H1 (cell line): ENCODE data around the gene DISP3. TPM values are rescaled to one million over a fixed set of nuclear protein-coding genes. Genes with fewer than 3 reads are reported as not detected.

Experiments
- CTCF ChIA-PET: fragments of 300-600 bp; sonication (Branson Sonifier 250); formaldehyde crosslinking; loops from one replicate; lab custom pipeline; 2021; ENCODE audit not compliant: partially characterized antibody; lab: Charles Lee
- POLR2A ChIA-PET: fragments of 300-600 bp; sonication (Branson Sonifier 250); formaldehyde crosslinking; loops from one replicate; lab custom pipeline; 2021; ENCODE audit warnings: inconsistent platforms; ENCODE audit not compliant: partially characterized antibody; lab: Charles Lee
- DNase-seq, 2 experiments: peaks; one replicate each; pipeline versions ENCODE4 v3.0.0 to v3.0.0-alpha.2; 2010 to 2022; ENCODE audit warnings: low spot score in 2 of 2, low read depth in 1 of 2, mixed read lengths in 1 of 2
- FAIRE-seq: peaks from 2 replicates; lab custom pipeline; 2011; peaks lifted over from hg19 to GRCh38; lab: Jason Lieb, UNC
- H2AFZ ChIP-seq: 2 replicates; pipeline ENCODE4 v1.8.1; 2012; ENCODE audit warnings: low read length, inconsistent platforms
- H2AK5ac ChIP-seq: 2 replicates; pipeline ENCODE4 v1.6.1; 2013; ENCODE audit warnings: low read depth, low read length
- H2BK120ac ChIP-seq: replicated peaks from 2 replicates; pipeline ENCODE3; 2013; ENCODE audit warnings: low read depth, low read length, inconsistent platforms
- H2BK12ac ChIP-seq: 2 replicates; pipeline ENCODE4 v1.6.1; 2013; ENCODE audit warnings: low read depth, low read length
- H2BK15ac ChIP-seq: 2 replicates; pipeline ENCODE4 v1.6.1; 2013; ENCODE audit warnings: low read length
- H2BK20ac ChIP-seq: 2 replicates; pipeline ENCODE4 v1.6.1; 2013; ENCODE audit warnings: low read length
- H2BK5ac ChIP-seq: 2 replicates; pipeline ENCODE4 v1.6.1; 2013; ENCODE audit warnings: low read depth, low read length
- H3K14ac ChIP-seq: 2 replicates; pipeline ENCODE4 v1.6.1; 2013; ENCODE audit warnings: inconsistent platforms; ENCODE audit not compliant: insufficient read length
- H3K18ac ChIP-seq: 2 replicates; pipeline ENCODE4 v1.6.1; 2013; ENCODE audit warnings: low read length; ENCODE audit errors: extremely low read depth
- H3K23ac ChIP-seq: 2 replicates; pipeline ENCODE4 v1.6.1; 2013; ENCODE audit warnings: inconsistent platforms; ENCODE audit not compliant: insufficient read length
- H3K23me2 ChIP-seq: 2 replicates; pipeline ENCODE4 v1.6.1; 2013; ENCODE audit warnings: low read depth, low read length
- H3K27ac ChIP-seq: 2 replicates; pipeline ENCODE4 v1.6.1; 2011; ENCODE audit warnings: low read depth, low read length, inconsistent platforms
- H3K27me3 ChIP-seq, 4 experiments: replicated peaks in 1 of 4; 1 replicate in 1 of 4; 2 replicates in 3 of 4; pipeline versions ENCODE4 v1.6.1 to v1.8.1; 2011 to 2013; ENCODE audit warnings: low read length in 3 of 4, mild to moderate bottlenecking in 3 of 4, inconsistent platforms in 2 of 4, mixed read lengths in 2 of 4, moderate library complexity in 1 of 4; ENCODE audit not compliant: control insufficient read depth in 3 of 4, insufficient read depth in 3 of 4; ENCODE audit errors: extremely low read depth in 1 of 4
- H3K36me3 ChIP-seq, 4 experiments: 2 replicates each; pipeline versions ENCODE4 v1.6.1 to v1.8.1; 2011 to 2013; ENCODE audit warnings: mild to moderate bottlenecking in 4 of 4, low read length in 3 of 4, moderate library complexity in 2 of 4, control low read depth in 1 of 4, inconsistent platforms in 1 of 4; ENCODE audit not compliant: insufficient read depth in 4 of 4, control insufficient read depth in 2 of 4
- H3K4ac ChIP-seq: replicated peaks from 2 replicates; pipeline ENCODE3; 2013; ENCODE audit warnings: low read length, low read depth, mixed read lengths, inconsistent platforms; ENCODE audit not compliant: insufficient read length
- H3K4me1 ChIP-seq, 4 experiments: replicated peaks in 1 of 4; 1 replicate in 1 of 4; 2 replicates in 3 of 4; pipeline versions ENCODE4 v1.6.1 to v1.8.1; 2011 to 2013; ENCODE audit warnings: low read length in 3 of 4, inconsistent platforms in 2 of 4, mixed read lengths in 1 of 4; ENCODE audit not compliant: insufficient read depth in 4 of 4, control insufficient read depth in 3 of 4
- H3K4me2 ChIP-seq, 2 experiments: 2 replicates each; pipeline versions ENCODE4 v1.6.1 to v1.8.1; 2011 to 2013; ENCODE audit warnings: low read depth in 2 of 2, low read length in 2 of 2, control low read depth in 1 of 2, inconsistent platforms in 1 of 2, mild to moderate bottlenecking in 1 of 2; ENCODE audit not compliant: insufficient read depth in 1 of 2
- H3K4me3 ChIP-seq, 4 experiments: fragments of 200-600, 300-600 bp in 1 of 4; sonication (generic), shearing (Covaris generic), sonication (Bioruptor Twin) in 1 of 4; 2 replicates each; pipeline versions ENCODE4 v1.5.1 to v1.8.1; 2011 to 2016; ENCODE audit warnings: low read length in 4 of 4, low read depth in 3 of 4, control low read depth in 2 of 4, inconsistent platforms in 2 of 4, mild to moderate bottlenecking in 2 of 4, mixed read lengths in 1 of 4, moderate library complexity in 1 of 4; ENCODE audit not compliant: insufficient read depth in 2 of 4; ENCODE audit errors: extremely low read depth in 1 of 4
- H3K56ac ChIP-seq: replicated peaks from 2 replicates; pipeline ENCODE3; 2013; ENCODE audit warnings: low read depth, mild to moderate bottlenecking, mixed read lengths, low read length, inconsistent platforms; ENCODE audit not compliant: insufficient read length
- H3K79me1 ChIP-seq: 2 replicates; pipeline ENCODE4 v1.6.1; 2013; ENCODE audit warnings: low read depth, low read length, control low read depth
- H3K79me2 ChIP-seq, 2 experiments: 2 replicates each; pipeline versions ENCODE4 v1.6.1 to v1.8.1; 2012 to 2013; ENCODE audit warnings: low read length in 2 of 2, mild to moderate bottlenecking in 2 of 2, inconsistent platforms in 1 of 2; ENCODE audit not compliant: insufficient read depth in 2 of 2, control insufficient read depth in 1 of 2
- H3K9ac ChIP-seq, 4 experiments: replicated peaks in 1 of 4; 1 replicate in 1 of 4; 2 replicates in 3 of 4; pipeline versions ENCODE4 v1.6.1 to v1.8.1; 2011 to 2013; ENCODE audit warnings: low read depth in 3 of 4, low read length in 3 of 4, control low read depth in 2 of 4, mild to moderate bottlenecking in 2 of 4, moderate library complexity in 2 of 4, inconsistent platforms in 1 of 4; ENCODE audit errors: extremely low read depth in 1 of 4
- H3K9me3 ChIP-seq, 2 experiments: 2 replicates each; pipeline versions ENCODE4 v1.6.1 to v1.8.1; 2012 to 2013; ENCODE audit warnings: mild to moderate bottlenecking in 2 of 2, moderate library complexity in 2 of 2, control low read depth in 1 of 2, inconsistent platforms in 1 of 2, low read depth in 1 of 2, low read length in 1 of 2, mixed read lengths in 1 of 2; ENCODE audit not compliant: insufficient read depth in 2 of 2
- H4K20me1 ChIP-seq, 2 experiments: replicated peaks in 1 of 2; 2 replicates each; pipeline versions ENCODE3 to v1.8.1; 2011 to 2013; ENCODE audit warnings: inconsistent platforms in 2 of 2, low read length in 2 of 2, mild to moderate bottlenecking in 1 of 2; ENCODE audit not compliant: insufficient read depth in 2 of 2, control insufficient read depth in 1 of 2
- H4K5ac ChIP-seq: 2 replicates; pipeline ENCODE4 v1.6.1; 2013; ENCODE audit warnings: low read length, low read depth, mixed read lengths, inconsistent platforms; ENCODE audit not compliant: insufficient read length
- H4K8ac ChIP-seq: 2 replicates; pipeline ENCODE4 v1.8.0; 2013; ENCODE audit warnings: mild to moderate bottlenecking, moderate library complexity, low read length, inconsistent platforms; ENCODE audit not compliant: insufficient read depth; ENCODE audit errors: extremely low read depth
- H4K91ac ChIP-seq: replicated peaks from 2 replicates; pipeline ENCODE3; 2013; ENCODE audit warnings: low read length, mixed read lengths, inconsistent platforms; ENCODE audit not compliant: insufficient read length
- CEBPB ChIP-seq: IDR thresholded peaks from 2 replicates; pipeline ENCODE4 v1.6.1; 2012; ENCODE audit warnings: low read depth, low read length
- GABPA ChIP-seq: IDR thresholded peaks from 2 replicates; pipeline ENCODE4 v1.6.1; 2011; ENCODE audit warnings: mild to moderate bottlenecking, low read length, moderate library complexity, borderline replicate concordance; ENCODE audit not compliant: insufficient read depth
- JUND ChIP-seq: IDR thresholded peaks from 2 replicates; pipeline ENCODE4 v1.6.1; 2011; ENCODE audit warnings: mild to moderate bottlenecking, improper control_type of control experiment, low read length
- POLR2A ChIP-seq, 2 experiments: IDR thresholded peaks; 1 replicate in 1 of 2; 2 replicates in 1 of 2; pipeline ENCODE4 v1.6.1; 2011; ENCODE audit warnings: low read depth in 2 of 2, low read length in 2 of 2, mild to moderate bottlenecking in 2 of 2; ENCODE audit errors: control extremely low read depth in 1 of 2
- POLR2AphosphoS5 ChIP-seq: IDR thresholded peaks from 2 replicates; pipeline ENCODE4 v1.6.1; 2011; ENCODE audit warnings: low read depth, low read length
- SP1 ChIP-seq: IDR thresholded peaks from 2 replicates; pipeline ENCODE4 v1.6.1; 2011; ENCODE audit warnings: low read depth, low read length
- SP2 ChIP-seq: IDR thresholded peaks from 2 replicates; pipeline ENCODE4 v1.6.1; 2012; ENCODE audit warnings: mild to moderate bottlenecking, low read length, inconsistent platforms
- WGBS, 2 experiments: shearing (Covaris generic) in 1 of 2; methylation state at CpG; one replicate each; pipeline versions ENCODE4 v1.1.6 to v1.1.7; 2013 to 2015; ENCODE audit warnings: low lambda C conversion rate in 2 of 2, mixed read lengths in 2 of 2, inconsistent platforms in 1 of 2, low coverage in 1 of 2, missing lambda C conversion rate in 1 of 2; ENCODE audit not compliant: insufficient replicate concordance in 2 of 2, insufficient coverage in 1 of 2, insufficient read length in 1 of 2; ENCODE audit errors: extremely low coverage in 1 of 2, missing lambda C conversion rate in 1 of 2; 5-methylcytosine and 5-hydroxymethylcytosine counted together
- polyA plus RNA-seq, 7 experiments: library from polyadenylated mRNA; depleted of rRNA in 3 of 7; stranded (reverse) in 5 of 7; unstranded in 2 of 7; fragments of >200 nt in 5 of 7; fragments of 200-250 nt in 2 of 7; gene quantifications; 1 replicate in 5 of 7; 2 replicates in 1 of 7; 4 replicates in 1 of 7; pipeline versions ENCODE4 v1.2.1 to v1.2.3, GENCODE V29; 2011 to 2013; ENCODE audit warnings: missing spikeins in 2 of 7, mixed read lengths in 2 of 7
- total RNA-seq: library from RNA; stranded (reverse); fragmentation: NEBNext Ultra II Directional; extraction: Animal tissue kit (Norgen Biotek cat#: 25700); gene quantifications from 2 replicates; pipeline ENCODE4 v1.2.1, GENCODE V29; 2021
- TF ChIP-seq, protein P1 (sequence below): IDR thresholded peaks from 2 replicates; pipeline ENCODE4 v1.6.1; 2011; ENCODE audit warnings: low read depth, mild to moderate bottlenecking, low read length; ENCODE audit not compliant: insufficient read depth

The DISP3 gene
- total and polyA plus RNA-seq, 2 of the 8 experiments (the other 6 are each of a cell fraction or from before 2014, with no cell fraction given) = 3.4 to 4.6 TPM

DNA sequence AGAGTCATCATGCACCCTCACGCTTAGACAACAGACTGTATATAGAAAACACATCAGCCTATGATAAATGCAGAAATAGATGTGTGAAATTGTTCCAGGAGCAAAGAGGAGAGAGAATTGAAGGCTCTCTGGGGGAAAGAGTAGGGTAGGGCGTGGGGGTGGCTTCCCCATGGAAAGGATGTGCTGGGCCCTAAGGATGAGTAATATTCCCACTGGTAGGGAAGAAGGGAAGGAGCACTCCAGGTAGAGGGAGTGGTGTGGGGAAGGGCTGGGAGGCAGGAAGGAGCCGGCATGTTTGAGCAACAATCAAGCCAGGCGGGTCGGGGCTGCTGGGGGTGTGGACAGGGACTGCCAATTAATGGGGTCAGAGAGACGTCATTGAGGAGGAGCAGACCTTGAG, 10.1 kb upstream of the DISP3 start:
- Histone ChIP-seq H3K4ac (no peak overlapping the region), H3K9me3 (no peaks in the 10 kb centered on the region), H3K27me3 (peaks cover 0 to 3% (median 0%) of the 10 kb centered on the region in 4 experiments; a peak in 2 of 7 replicates), H3K9ac (no peak overlapping the region), H2AFZ (no peak overlapping the region), H2AK5ac (no peak overlapping the region), H3K18ac (no peak overlapping the region), H3K27ac (no peak overlapping the region), H4K5ac (no peak overlapping the region), H2BK15ac (no peak overlapping the region), H3K23me2 (no peaks in the 10 kb centered on the region; the same call in 1 of the 2 replicates), H3K4me3 (no peak overlapping the region), H3K4me1 (no peaks in the 10 kb centered on the region), H2BK20ac (no peak overlapping the region), H4K20me1 (no peaks in the 10 kb centered on the region), H3K36me3 (no peaks in the 10 kb centered on the region), H3K23ac (no peak overlapping the region), H3K79me2 (no peaks in the 10 kb centered on the region), H2BK120ac (no peak overlapping the region), H4K91ac (no peak overlapping the region), H3K56ac (no peak overlapping the region), H3K14ac (no peak overlapping the region), H2BK12ac (no peak overlapping the region), H4K8ac (no peak overlapping the region; the same call in 1 of the 2 replicates), H3K4me2 (no peak overlapping the region), H2BK5ac (no peak overlapping the region), H3K79me1 (0 out of 2 replicates have a peak, but pooled peaks cover 2% of the 10 kb centered on the region)
- WGBS, 2 experiments = 67% methylated on average over 6 of the region's 6 CpGs; no CpG with 5 or more reads in 1 of the 2 experiments
- FAIRE-seq = no peak
- POLR2A ChIA-PET = interaction anchor here (1.3 kb wide), 1 partner anchor 21 kb away, joined by 3 read pairs; no protein-coding TSS in a partner anchor
- CTCF ChIA-PET = interaction anchor here (0.8 to 1.3 kb wide), 4 partner anchors 9 to 174 kb away, joined by 3 to 4 read pairs (median 3); no protein-coding TSS in a partner anchor
- DNase-seq = no peak
- TF ChIP-seq GABPA (no peak), SP2 (no peak), CEBPB (no peak), POLR2AphosphoS5 (no peak), JUND (no peak), SP1 (no peak), POLR2A (IDR thresholded peaks at IDR 0.05; ENCODE audit: control extremely low read depth in 1 of 2, low read depth in 2 of 2, low read length in 2 of 2) (no peak)
- TF ChIP-seq, protein P1, sequence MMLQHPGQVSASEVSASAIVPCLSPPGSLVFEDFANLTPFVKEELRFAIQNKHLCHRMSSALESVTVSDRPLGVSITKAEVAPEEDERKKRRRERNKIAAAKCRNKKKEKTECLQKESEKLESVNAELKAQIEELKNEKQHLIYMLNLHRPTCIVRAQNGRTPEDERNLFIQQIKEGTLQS = no peak
